Esophagus squamous epithelium (tissue), 5 donors: ENCODE measurements around the gene ENTR1. TPM values are rescaled to one million over a fixed set of nuclear protein-coding genes. Genes with fewer than 3 reads are reported as not detected.

Experiments
- DNase-seq: peaks from one replicate; lab custom pipeline; 2025; lab: John Stamatoyannopoulos, UW
- H3K27ac ChIP-seq, 4 donors: fragments of 200-600 bp; sonication (generic); one replicate each; pipeline ENCODE4 v1.5.1; 2016 to 2019; ENCODE audit warnings: mild to moderate bottlenecking in 1 of 4
- H3K27me3 ChIP-seq, 4 donors: fragments of 200-600 bp; sonication (generic); 1 replicate in 3 of 4; 2 replicates in 1 of 4; pipeline versions ENCODE4 v1.5.1 to v1.6.0; 2017 to 2021; ENCODE audit warnings: antibody characterized with exemption in 1 of 4
- H3K36me3 ChIP-seq, 3 donors: fragments of 200-600 bp; sonication (generic); one replicate each; pipeline ENCODE4 v1.5.1; 2016 to 2019
- H3K4me1 ChIP-seq, 3 donors: fragments of 200-600 bp; sonication (generic); one replicate each; pipeline ENCODE4 v1.5.1; 2017 to 2019
- H3K4me3 ChIP-seq, 4 donors: fragments of 200-600 bp; sonication (generic); 1 replicate in 3 of 4; 2 replicates in 1 of 4; pipeline ENCODE4 v1.5.1; 2016 to 2019; ENCODE audit warnings: mild to moderate bottlenecking in 2 of 4, moderate library complexity in 1 of 4
- H3K9me3 ChIP-seq, 3 donors: fragments of 200-600 bp; sonication (generic); one replicate each; pipeline ENCODE4 v1.5.1; 2016 to 2019
- POLR2A ChIP-seq, 4 donors: fragments of 450-650 bp; IDR thresholded peaks; one replicate each; pipeline ENCODE4 v1.6.1; 2017; ENCODE audit warnings: antibody characterized with exemption in 4 of 4, mild to moderate bottlenecking in 4 of 4, moderate library complexity in 3 of 4
- WGBS, 2 donors: methylation state at CpG; one replicate each; pipeline ENCODE4 v1.1.5; 2018; 5-methylcytosine and 5-hydroxymethylcytosine counted together
- intact Hi-C: fragments of 100-400 bp; cut with DNase I; formaldehyde crosslinking; loops from one replicate; pipeline ENCODE4 v1.15.0; 2022
- total RNA-seq, 4 donors: library from RNA; depleted of rRNA; stranded (reverse); fragments of >200 nt; gene quantifications; one replicate each; pipeline ENCODE4 v1.1.0, GENCODE V29; 2016
- TF ChIP-seq, protein P1 (sequence below), 6 experiments: fragments of 450-650 bp in 4 of 6; fragments of 200-600 bp in 2 of 6; sonication (generic) in 2 of 6; IDR thresholded peaks; one replicate each; pipeline ENCODE4 v1.5.1; 2016 to 2019; ENCODE audit warnings: antibody characterized with exemption in 6 of 6, mild to moderate bottlenecking in 4 of 6, moderate library complexity in 4 of 6
- donor health status: DM: yes; HTN: yes; CAD: no.

The ENTR1 gene
- total RNA-seq, 4 donors from 2014 or later: 24.3 to 31.9 (median 28.2) TPM

DNA sequence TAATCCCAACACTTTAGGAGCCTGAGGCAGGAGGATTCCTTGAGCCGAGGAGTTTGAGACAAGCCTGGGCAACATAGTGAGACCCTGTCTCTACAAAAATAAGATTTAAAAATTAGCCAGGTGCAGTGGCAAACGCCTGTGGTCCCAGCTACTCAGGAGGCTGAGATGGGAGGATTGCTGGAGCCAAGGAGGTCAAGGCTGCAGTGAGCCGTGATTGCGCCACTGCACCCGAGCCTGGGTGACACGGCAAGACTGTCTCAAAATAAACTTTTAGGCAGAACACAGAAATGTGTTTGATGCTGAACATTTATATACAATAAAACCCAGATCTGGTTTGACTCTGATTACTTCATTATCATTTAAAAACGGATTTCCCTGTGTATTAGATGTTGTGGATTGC, 4.9 kb downstream of the ENTR1 start:
- peaks cover 17 to 50% (median 20%) of the 10 kb centered on the region in 3 donors for H3K4me1 ChIP-seq
- TF ChIP-seq POLR2A (IDR thresholded peaks at IDR 0.05): no peak
- TF ChIP-seq, protein P1, sequence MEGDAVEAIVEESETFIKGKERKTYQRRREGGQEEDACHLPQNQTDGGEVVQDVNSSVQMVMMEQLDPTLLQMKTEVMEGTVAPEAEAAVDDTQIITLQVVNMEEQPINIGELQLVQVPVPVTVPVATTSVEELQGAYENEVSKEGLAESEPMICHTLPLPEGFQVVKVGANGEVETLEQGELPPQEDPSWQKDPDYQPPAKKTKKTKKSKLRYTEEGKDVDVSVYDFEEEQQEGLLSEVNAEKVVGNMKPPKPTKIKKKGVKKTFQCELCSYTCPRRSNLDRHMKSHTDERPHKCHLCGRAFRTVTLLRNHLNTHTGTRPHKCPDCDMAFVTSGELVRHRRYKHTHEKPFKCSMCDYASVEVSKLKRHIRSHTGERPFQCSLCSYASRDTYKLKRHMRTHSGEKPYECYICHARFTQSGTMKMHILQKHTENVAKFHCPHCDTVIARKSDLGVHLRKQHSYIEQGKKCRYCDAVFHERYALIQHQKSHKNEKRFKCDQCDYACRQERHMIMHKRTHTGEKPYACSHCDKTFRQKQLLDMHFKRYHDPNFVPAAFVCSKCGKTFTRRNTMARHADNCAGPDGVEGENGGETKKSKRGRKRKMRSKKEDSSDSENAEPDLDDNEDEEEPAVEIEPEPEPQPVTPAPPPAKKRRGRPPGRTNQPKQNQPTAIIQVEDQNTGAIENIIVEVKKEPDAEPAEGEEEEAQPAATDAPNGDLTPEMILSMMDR (IDR thresholded peaks at IDR 0.05): no peak
- H3K27me3 ChIP-seq: no peaks in the 10 kb centered on the region
- DNase-seq: no peak
- no peak overlapping the region for H3K27ac ChIP-seq
- no peaks in the 10 kb centered on the region for H3K9me3 ChIP-seq
- peaks cover 9 to 66% (median 15%) of the 10 kb centered on the region in 3 donors for H3K36me3 ChIP-seq
- intact Hi-C loops: no loop called here
- no peak overlapping the region for H3K4me3 ChIP-seq
- 37 to 65% methylated on average over 6 of the region's 7 CpGs for WGBS, 2 donors

DNA sequence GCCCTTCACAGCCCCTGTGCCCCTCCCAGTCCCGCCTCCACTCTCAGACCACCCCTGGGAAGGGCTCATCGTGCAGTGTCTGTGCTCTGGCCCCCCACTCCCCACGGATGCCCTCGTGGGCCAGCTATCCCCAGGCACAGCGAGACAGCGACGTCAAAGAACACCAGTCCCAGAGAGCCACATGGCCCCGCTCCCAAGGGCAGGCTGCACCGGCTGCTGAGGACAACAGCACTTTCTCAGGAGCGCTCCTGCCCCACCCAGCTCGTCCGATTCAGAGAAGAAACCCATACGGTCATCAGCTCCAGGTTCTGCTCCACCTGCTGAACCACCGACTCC, 5.6 kb downstream of the ENTR1 start:
- 53 to 58% methylated on average over 7 of the region's 14 CpGs for WGBS, 2 donors
- intact Hi-C loops: no loop called here
- Histone ChIP-seq H3K9me3 (no peaks in the 10 kb centered on the region), H3K27me3 (no peaks in the 10 kb centered on the region), H3K27ac (peak overlapping the region in 1 of 4 donors; percentile 22), H3K4me1 (peaks cover 19 to 51% (median 21%) of the 10 kb centered on the region in 3 donors), H3K36me3 (peaks cover 9 to 66% (median 15%) of the 10 kb centered on the region in 3 donors), H3K4me3 (no peak overlapping the region)
- TF ChIP-seq POLR2A (IDR thresholded peaks at IDR 0.05): no peak
- TF ChIP-seq, protein P1 (IDR thresholded peaks at IDR 0.05): no peak
- no peak for DNase-seq

DNA sequence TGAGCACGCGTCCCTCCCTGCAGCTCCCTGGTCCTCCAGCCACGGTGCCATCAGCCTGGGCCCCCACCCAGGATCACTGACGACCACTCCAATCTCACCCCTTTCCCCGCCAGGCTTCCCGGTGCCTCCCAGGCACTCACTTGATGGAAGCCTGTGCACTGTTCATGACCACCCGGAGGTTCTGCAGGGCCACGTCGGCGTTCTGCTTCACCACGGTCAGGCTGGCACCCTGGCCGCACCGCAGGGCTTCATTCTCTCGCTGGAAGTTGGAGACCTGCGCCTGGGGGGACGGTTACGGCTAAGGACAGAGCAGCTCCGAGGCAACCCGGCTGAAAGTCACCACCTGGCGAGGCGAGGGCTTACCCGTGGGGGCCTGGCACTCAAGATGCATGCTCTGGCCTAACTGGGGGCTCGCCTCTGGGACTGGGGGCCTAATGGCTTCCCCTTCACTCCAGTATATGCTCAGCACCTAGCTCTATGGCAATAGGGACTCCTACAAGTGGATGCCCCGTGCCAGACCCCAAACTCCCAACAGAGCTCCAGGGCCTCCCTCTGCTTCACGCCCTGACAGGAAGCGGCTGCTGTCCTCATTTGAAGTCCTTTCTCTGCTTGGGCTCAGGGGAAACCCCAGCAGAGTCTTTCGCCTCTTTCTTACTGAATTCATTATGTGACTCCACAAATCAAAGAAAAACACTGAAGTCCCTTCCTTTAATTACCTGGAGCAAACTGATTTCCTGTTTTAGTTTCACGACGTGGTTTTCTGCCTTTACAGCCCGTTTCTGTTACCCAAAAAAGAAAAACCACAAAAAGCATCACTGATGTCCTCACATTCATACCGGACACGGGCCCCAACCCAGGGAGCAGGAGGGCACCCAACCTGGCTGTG, 6.3 kb downstream of the ENTR1 start:
- TF ChIP-seq, protein P1 (IDR thresholded peaks at IDR 0.05): no peak
- no peak for TF ChIP-seq POLR2A (IDR thresholded peaks at IDR 0.05)
- Histone ChIP-seq H3K4me3 (no peak overlapping the region), H3K9me3 (no peaks in the 10 kb centered on the region), H3K36me3 (peaks cover 9 to 66% (median 15%) of the 10 kb centered on the region in 3 donors), H3K27me3 (no peaks in the 10 kb centered on the region), H3K4me1 (peaks cover 17 to 51% (median 17%) of the 10 kb centered on the region in 3 donors), H3K27ac (peak overlapping the region in 2 of 4 donors; percentile 17 to 22)
- 39 to 77% methylated on average over 10 to 12 of the region's 32 CpGs for WGBS, 2 donors
- intact Hi-C loops: no loop called here
- no peak for DNase-seq

DNA sequence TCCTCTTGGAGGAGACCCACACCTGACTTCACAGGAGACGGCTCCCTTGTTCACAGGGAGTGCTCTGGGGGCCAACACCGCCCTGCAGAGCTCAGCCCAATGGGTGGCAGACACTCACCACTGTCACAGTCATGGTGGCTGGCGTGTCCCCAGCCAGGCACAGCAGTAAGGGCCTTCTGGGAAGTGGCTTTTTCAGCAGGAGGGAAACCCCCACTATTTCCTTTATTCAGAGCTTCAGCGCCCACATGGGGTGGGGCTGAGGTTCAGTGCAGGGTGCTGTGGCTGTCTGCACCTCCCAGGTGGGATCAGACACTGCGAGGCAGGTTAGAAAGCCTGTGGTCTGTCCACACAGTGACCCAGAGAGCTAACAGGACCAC, 6.9 kb downstream of the ENTR1 start:
- TF ChIP-seq POLR2A (IDR thresholded peaks at IDR 0.05): no peak
- TF ChIP-seq, protein P1 (IDR thresholded peaks at IDR 0.05): no peak
- DNase-seq: no peak
- Histone ChIP-seq H3K36me3 (peaks cover 9 to 66% (median 15%) of the 10 kb centered on the region in 3 donors), H3K4me3 (no peak overlapping the region), H3K27ac (no peak overlapping the region), H3K4me1 (peaks cover 16 to 51% (median 17%) of the 10 kb centered on the region in 3 donors), H3K27me3 (no peaks in the 10 kb centered on the region), H3K9me3 (no peaks in the 10 kb centered on the region)
- 71 to 82% methylated on average over 1 to 3 of the region's 5 CpGs for WGBS, 2 donors
- intact Hi-C loops: no loop called here

DNA sequence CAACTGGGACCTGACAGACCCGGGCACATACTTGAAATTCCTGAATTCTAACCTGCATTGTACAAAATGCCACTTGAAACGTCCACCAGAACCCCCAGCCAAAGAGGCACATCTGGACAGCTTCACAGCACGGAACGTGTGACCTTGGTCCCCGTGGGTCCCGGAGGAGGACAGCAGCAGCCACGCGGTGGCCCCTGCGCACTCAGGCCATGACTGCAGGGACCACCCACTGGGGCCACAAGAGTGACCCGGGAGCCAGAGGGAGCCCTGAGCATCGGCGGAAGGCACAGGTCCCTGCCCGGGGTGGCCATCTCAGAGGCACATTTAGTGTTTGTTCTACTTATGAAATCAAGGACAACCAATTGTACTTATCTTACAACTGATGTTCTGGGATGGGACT, 8.3 kb downstream of the ENTR1 start:
- no peak overlapping the region for H3K27ac ChIP-seq
- H3K27me3 ChIP-seq: no peaks in the 10 kb centered on the region
- 56 to 79% methylated on average over 1 to 6 of the region's 13 CpGs for WGBS, 2 donors
- intact Hi-C loops: no loop called here
- H3K9me3 ChIP-seq: no peaks in the 10 kb centered on the region
- no peak for DNase-seq
- TF ChIP-seq, protein P1 (IDR thresholded peaks at IDR 0.05): no peak
- no peak for TF ChIP-seq POLR2A (IDR thresholded peaks at IDR 0.05)
- H3K4me1 ChIP-seq: peaks cover 16 to 52% (median 18%) of the 10 kb centered on the region in 3 donors
- peaks cover 6 to 67% (median 10%) of the 10 kb centered on the region in 3 donors for H3K36me3 ChIP-seq
- no peak overlapping the region for H3K4me3 ChIP-seq
